Trophoblast cell (in vitro differentiated cells and primary cell): ENCODE data around the gene ZNF681.

Source experiments
- DNase-seq, 2 donors: peaks; one replicate each; pipeline ENCODE4 v3.0.0-alpha.2; 2016
- H2AFZ ChIP-seq: 2 replicates; pipeline ENCODE4 v1.6.1; 2013; ENCODE audit warnings: low read length, moderate library complexity, mild to moderate bottlenecking; ENCODE audit not compliant: insufficient read depth, poor library complexity
- H2AK5ac ChIP-seq: 2 replicates; pipeline ENCODE4 v1.6.1; 2013; ENCODE audit warnings: mild to moderate bottlenecking, low read length
- H2BK120ac ChIP-seq: 2 replicates; pipeline ENCODE4 v1.6.1; 2013; ENCODE audit warnings: low read length, mild to moderate bottlenecking, moderate library complexity; ENCODE audit not compliant: insufficient read depth, poor library complexity
- H2BK12ac ChIP-seq: 2 replicates; pipeline ENCODE4 v1.6.1; 2013; ENCODE audit warnings: mild to moderate bottlenecking, low read length, moderate library complexity
- H2BK5ac ChIP-seq: 2 replicates; pipeline ENCODE4 v1.6.1; 2013; ENCODE audit warnings: low read length, low read depth, moderate library complexity, mild to moderate bottlenecking; ENCODE audit not compliant: poor library complexity
- H3K14ac ChIP-seq: 2 replicates; pipeline ENCODE4 v1.6.1; 2013; ENCODE audit warnings: mild to moderate bottlenecking, low read length
- H3K18ac ChIP-seq: 2 replicates; pipeline ENCODE4 v1.6.1; 2013; ENCODE audit warnings: mild to moderate bottlenecking, low read length
- H3K23ac ChIP-seq: 2 replicates; pipeline ENCODE4 v1.6.1; 2013; ENCODE audit warnings: low read length
- H3K27ac ChIP-seq: 2 replicates; pipeline ENCODE4 v1.5.1; 2013; ENCODE audit warnings: low read depth, mild to moderate bottlenecking, inconsistent platforms, low read length, moderate library complexity
- H3K27me3 ChIP-seq: 2 replicates; pipeline ENCODE4 v1.6.1; 2013; ENCODE audit warnings: inconsistent platforms, mild to moderate bottlenecking, low read length, moderate library complexity; ENCODE audit not compliant: insufficient read depth
- H3K36me3 ChIP-seq, 2 experiments: 1 replicate in 1 of 2; 2 replicates in 1 of 2; pipeline ENCODE4 v1.6.1; 2013; ENCODE audit warnings: low read length in 2 of 2, mild to moderate bottlenecking in 2 of 2, moderate library complexity in 1 of 2; ENCODE audit not compliant: insufficient read depth in 2 of 2, control insufficient read depth in 1 of 2
- H3K4ac ChIP-seq: 2 replicates; pipeline ENCODE4 v1.6.1; 2013; ENCODE audit warnings: low read depth, mild to moderate bottlenecking, low read length, moderate library complexity
- H3K4me1 ChIP-seq, 2 experiments: 1 replicate in 1 of 2; 2 replicates in 1 of 2; pipeline ENCODE4 v1.6.1; 2013; ENCODE audit warnings: low read length in 2 of 2, mild to moderate bottlenecking in 2 of 2, moderate library complexity in 1 of 2; ENCODE audit not compliant: insufficient read depth in 2 of 2, control insufficient read depth in 1 of 2
- H3K4me2 ChIP-seq: 2 replicates; pipeline ENCODE4 v1.6.1; 2013; ENCODE audit warnings: inconsistent platforms, mild to moderate bottlenecking, low read length, moderate library complexity
- H3K4me3 ChIP-seq: 2 replicates; pipeline ENCODE4 v1.5.1; 2013; ENCODE audit warnings: mild to moderate bottlenecking, low read depth, low read length, inconsistent platforms
- H3K79me1 ChIP-seq: one replicate; pipeline ENCODE4 v1.6.1; 2013; ENCODE audit warnings: low read length
- H3K79me2 ChIP-seq: 2 replicates; pipeline ENCODE4 v1.6.1; 2013; ENCODE audit warnings: low read length, mild to moderate bottlenecking; ENCODE audit not compliant: control insufficient read depth, insufficient read depth, poor library complexity
- H3K9ac ChIP-seq: 2 replicates; pipeline ENCODE4 v1.6.1; 2013; ENCODE audit warnings: mild to moderate bottlenecking, low read length
- H3K9me3 ChIP-seq: 2 replicates; pipeline ENCODE4 v1.6.1; 2013; ENCODE audit warnings: low read depth, mild to moderate bottlenecking, control low read depth, inconsistent platforms, low read length; ENCODE audit not compliant: insufficient read depth
- H4K12ac ChIP-seq: 2 replicates; pipeline ENCODE4 v1.6.1; 2013; ENCODE audit warnings: low read depth, mild to moderate bottlenecking, low read length, moderate library complexity
- H4K8ac ChIP-seq: 2 replicates; pipeline ENCODE4 v1.6.1; 2013; ENCODE audit warnings: low read depth, mild to moderate bottlenecking, low read length, moderate library complexity
- H4K91ac ChIP-seq: one replicate; pipeline ENCODE4 v1.6.1; 2013; ENCODE audit warnings: low read depth, mild to moderate bottlenecking, low read length, moderate library complexity
- WGBS: extraction: QIAGEN DNeasy Blood & Tissue Kit; methylation state at CpG from one replicate; pipeline ENCODE4 v1.1.7; 2013; ENCODE audit warnings: missing lambda C conversion rate; ENCODE audit not compliant: insufficient read length, insufficient coverage; ENCODE audit errors: extremely low coverage; 5-methylcytosine and 5-hydroxymethylcytosine counted together

Gene ZNF681

GRCh38 chr19:23774524-23774971, 15.9 kb upstream of the ZNF681 start:
- Histone ChIP-seq H3K4me1 (no peaks in the 10 kb centered on the region), H3K4me3 (no peak overlapping the region), H4K12ac (no peak overlapping the region), H4K91ac (no peak overlapping the region), H2BK5ac (no peak overlapping the region), H2BK120ac (no peak overlapping the region), H3K27me3 (no peaks in the 10 kb centered on the region), H3K23ac (no peak overlapping the region), H3K9me3 (no peaks in the 10 kb centered on the region), H3K18ac (no peak overlapping the region), H3K79me1 (no peaks in the 10 kb centered on the region), H2AK5ac (no peak overlapping the region), H3K9ac (no peak overlapping the region), H2BK12ac (no peak overlapping the region), H2AFZ (no peak overlapping the region), H3K27ac (no peak overlapping the region), H3K36me3 (peaks cover 3 to 32% of the 10 kb centered on the region in 2 experiments), H4K8ac (no peak overlapping the region), H3K4me2 (no peak overlapping the region), H3K79me2 (no peaks in the 10 kb centered on the region), H3K4ac (no peak overlapping the region), H3K14ac (no peak overlapping the region)
- peak; percentile 41 to 80 for DNase-seq

- H3K79me2 ChIP-seq = peaks cover under 1% of the 10 kb centered on the region
- H2BK5ac ChIP-seq = no peak overlapping the region
- H3K9me3 ChIP-seq = no peaks in the 10 kb centered on the region
- no peak overlapping the region for H2BK12ac ChIP-seq
- H3K4me1 ChIP-seq = no peaks in the 10 kb centered on the region
- H3K27ac ChIP-seq = no peak overlapping the region
- H3K79me1 ChIP-seq = no peaks in the 10 kb centered on the region
- peaks cover 3 to 31% of the 10 kb centered on the region in 2 experiments for H3K36me3 ChIP-seq
- H3K27me3 ChIP-seq = no peaks in the 10 kb centered on the region
- no peak overlapping the region for H3K9ac ChIP-seq
- H3K4ac ChIP-seq = no peak overlapping the region
- no peak for DNase-seq
- H4K91ac ChIP-seq = no peak overlapping the region
- H3K18ac ChIP-seq = no peak overlapping the region
- no CpG with 5 or more reads among the region's 4 CpGs for WGBS
- no peak overlapping the region for H3K4me3 ChIP-seq
- no peak overlapping the region for H2BK120ac ChIP-seq
- no peak overlapping the region for H3K23ac ChIP-seq
- H3K4me2 ChIP-seq = no peak overlapping the region
- no peak overlapping the region for H2AK5ac ChIP-seq
- H4K12ac ChIP-seq = no peak overlapping the region
- no peak overlapping the region for H4K8ac ChIP-seq
- H2AFZ ChIP-seq = no peak overlapping the region
- no peak overlapping the region for H3K14ac ChIP-seq
These were observed 15.4 kb upstream of the ZNF681 start for GRCh38 chr19:23774106-23774505.

GRCh38 chr19:23772675-23773063, 14.0 kb upstream of the ZNF681 start:
- no peaks in the 10 kb centered on the region for H3K27me3 ChIP-seq
- H4K8ac ChIP-seq = no peak overlapping the region
- H3K79me1 ChIP-seq = no peaks in the 10 kb centered on the region
- no peak overlapping the region for H4K91ac ChIP-seq
- no peak overlapping the region for H3K23ac ChIP-seq
- H4K12ac ChIP-seq = no peak overlapping the region
- H3K27ac ChIP-seq = no peak overlapping the region
- H3K9ac ChIP-seq = no peak overlapping the region
- DNase-seq = no peak
- H2BK120ac ChIP-seq = no peak overlapping the region
- no peak overlapping the region for H3K4ac ChIP-seq
- H3K4me1 ChIP-seq = no peaks in the 10 kb centered on the region
- no peak overlapping the region for H2AK5ac ChIP-seq
- H3K4me3 ChIP-seq = no peak overlapping the region
- WGBS = no CpG with 5 or more reads among the region's 2 CpGs
- H2BK5ac ChIP-seq = no peak overlapping the region
- no peak overlapping the region for H2BK12ac ChIP-seq
- peaks cover 2% of the 10 kb centered on the region for H3K79me2 ChIP-seq
- H3K14ac ChIP-seq = no peak overlapping the region
- no peak overlapping the region for H3K4me2 ChIP-seq
- H3K18ac ChIP-seq = no peak overlapping the region
- H3K9me3 ChIP-seq = no peaks in the 10 kb centered on the region
- H3K36me3 ChIP-seq = peaks cover 4 to 26% of the 10 kb centered on the region in 2 experiments
- no peak overlapping the region for H2AFZ ChIP-seq

GRCh38 chr19:23771761-23772674, 13.3 kb upstream of the ZNF681 start:
- Histone ChIP-seq H2BK12ac (no peak overlapping the region), H4K91ac (no peak overlapping the region), H3K4me1 (no peaks in the 10 kb centered on the region), H3K9me3 (no peaks in the 10 kb centered on the region), H3K23ac (no peak overlapping the region), H3K36me3 (peaks cover 4 to 24% of the 10 kb centered on the region in 2 experiments), H3K18ac (no peak overlapping the region), H3K4me2 (no peak overlapping the region), H2BK5ac (no peak overlapping the region), H3K4ac (no peak overlapping the region), H4K8ac (no peak overlapping the region), H3K4me3 (no peak overlapping the region), H3K79me2 (peaks cover 2% of the 10 kb centered on the region), H4K12ac (no peak overlapping the region), H3K27ac (no peak overlapping the region), H2AFZ (no peak overlapping the region), H3K9ac (no peak overlapping the region), H2AK5ac (no peak overlapping the region), H3K79me1 (no peaks in the 10 kb centered on the region), H3K27me3 (no peaks in the 10 kb centered on the region), H2BK120ac (no peak overlapping the region), H3K14ac (no peak overlapping the region)
- whole genome bisulfite sequencing = no CpG with 5 or more reads among the region's 4 CpGs
- peak; percentile 92 to 93 for DNase-seq
